Measurements from ENCODE around the gene SORT1. TPM values are rescaled to one million over a fixed set of nuclear protein-coding genes. Genes with fewer than 3 reads are reported as not detected.

Gene SORT1
- total RNA-seq, 6 experiments from 2014 or later: 51.6 to 78.4 (median 58.5) TPM

DNA sequence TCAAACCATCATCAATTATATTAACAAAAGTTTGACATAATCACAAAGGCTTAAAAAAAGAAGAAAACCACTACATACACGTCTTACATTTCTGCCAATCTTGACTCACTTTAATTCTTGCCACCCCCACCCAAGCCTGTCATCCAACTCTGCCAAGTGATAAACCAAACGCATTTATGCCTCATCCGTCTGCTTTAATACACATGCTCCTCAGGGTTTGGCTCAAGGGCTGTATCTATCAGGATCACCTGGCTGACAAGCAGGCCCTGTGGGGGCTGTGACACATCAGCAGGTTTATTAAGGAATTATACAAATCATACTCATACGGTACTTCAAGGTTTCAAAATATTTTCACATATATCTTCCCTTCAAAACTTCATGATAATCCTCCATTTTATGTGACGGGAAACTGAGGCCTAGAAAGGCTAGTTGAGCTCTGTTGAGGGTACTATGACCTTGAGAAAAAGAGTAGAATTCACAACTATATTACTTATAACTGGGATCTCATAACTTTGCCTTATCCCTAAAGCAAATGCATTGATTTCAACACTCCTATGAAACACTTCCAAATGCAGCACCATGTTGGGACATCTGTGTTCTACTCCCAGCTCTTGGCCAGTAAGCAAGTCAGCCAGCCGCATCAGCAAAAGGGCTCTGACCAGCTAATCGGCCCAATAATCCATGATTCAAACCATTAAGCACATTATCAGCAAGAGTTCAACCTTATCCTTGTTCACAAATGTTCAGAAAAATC lies 8.7 kb downstream of the SORT1 start:
- TF ChIP-seq, protein P1, sequence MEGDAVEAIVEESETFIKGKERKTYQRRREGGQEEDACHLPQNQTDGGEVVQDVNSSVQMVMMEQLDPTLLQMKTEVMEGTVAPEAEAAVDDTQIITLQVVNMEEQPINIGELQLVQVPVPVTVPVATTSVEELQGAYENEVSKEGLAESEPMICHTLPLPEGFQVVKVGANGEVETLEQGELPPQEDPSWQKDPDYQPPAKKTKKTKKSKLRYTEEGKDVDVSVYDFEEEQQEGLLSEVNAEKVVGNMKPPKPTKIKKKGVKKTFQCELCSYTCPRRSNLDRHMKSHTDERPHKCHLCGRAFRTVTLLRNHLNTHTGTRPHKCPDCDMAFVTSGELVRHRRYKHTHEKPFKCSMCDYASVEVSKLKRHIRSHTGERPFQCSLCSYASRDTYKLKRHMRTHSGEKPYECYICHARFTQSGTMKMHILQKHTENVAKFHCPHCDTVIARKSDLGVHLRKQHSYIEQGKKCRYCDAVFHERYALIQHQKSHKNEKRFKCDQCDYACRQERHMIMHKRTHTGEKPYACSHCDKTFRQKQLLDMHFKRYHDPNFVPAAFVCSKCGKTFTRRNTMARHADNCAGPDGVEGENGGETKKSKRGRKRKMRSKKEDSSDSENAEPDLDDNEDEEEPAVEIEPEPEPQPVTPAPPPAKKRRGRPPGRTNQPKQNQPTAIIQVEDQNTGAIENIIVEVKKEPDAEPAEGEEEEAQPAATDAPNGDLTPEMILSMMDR (IDR thresholded peaks at IDR 0.05): no peak
- H3K27me3 Mint-ChIP-seq (ENCODE audit: insufficient read depth): no peaks in the 10 kb centered on the region

DNA sequence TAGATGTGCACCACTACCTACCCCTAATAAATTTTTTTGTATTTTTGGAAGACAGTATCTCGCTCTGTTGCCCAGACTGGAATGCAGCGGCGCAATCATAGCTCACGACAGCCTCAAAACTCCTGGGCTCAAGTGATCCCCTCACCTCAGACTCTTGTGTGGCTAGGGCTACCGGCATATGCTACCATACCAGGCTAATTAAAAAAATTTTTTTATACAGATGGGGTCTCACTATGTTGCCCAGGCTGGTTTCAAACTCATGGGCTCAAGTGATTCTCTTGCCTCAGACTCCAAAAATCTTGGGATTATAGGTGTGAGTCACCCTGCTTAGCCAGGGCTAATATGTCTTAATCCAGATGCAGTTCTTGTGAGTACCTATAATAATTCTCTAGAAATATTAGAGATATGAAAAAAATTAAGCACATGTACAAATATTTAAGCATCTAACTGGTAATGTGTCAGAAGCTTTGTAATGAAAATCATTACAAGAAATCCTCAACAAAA lies 9.5 kb downstream of the SORT1 start:
- H3K4me3 Mint-ChIP-seq: no peak overlapping the region
- peaks cover 78% of the 10 kb centered on the region for H3K4me1 Mint-ChIP-seq (ENCODE audit: low read depth)
- H3K36me3 Mint-ChIP-seq (ENCODE audit: low read depth): peaks cover 19% of the 10 kb centered on the region
- TF ChIP-seq, protein P1 (IDR thresholded peaks at IDR 0.05): no peak
- peaks cover 7% of the 10 kb centered on the region; the same call in 1 of the 2 replicates for H3K9me3 Mint-ChIP-seq
- no peak for DNase-seq
- no peak overlapping the region for H3K27ac Mint-ChIP-seq
- H3K27me3 Mint-ChIP-seq (ENCODE audit: insufficient read depth): no peaks in the 10 kb centered on the region

More for the DNA sequence above, 8.7 kb downstream of the SORT1 start:
- H3K36me3 Mint-ChIP-seq (ENCODE audit: low read depth): peaks cover 17% of the 10 kb centered on the region
- H3K27ac Mint-ChIP-seq: no peak overlapping the region; the same call in 1 of the 2 replicates
- peaks cover 6% of the 10 kb centered on the region; the same call in 1 of the 2 replicates for H3K9me3 Mint-ChIP-seq
- no peak overlapping the region for H3K4me3 Mint-ChIP-seq
- DNase-seq: no peak
- H3K4me1 Mint-ChIP-seq (ENCODE audit: low read depth): peaks cover 78% of the 10 kb centered on the region

DNA sequence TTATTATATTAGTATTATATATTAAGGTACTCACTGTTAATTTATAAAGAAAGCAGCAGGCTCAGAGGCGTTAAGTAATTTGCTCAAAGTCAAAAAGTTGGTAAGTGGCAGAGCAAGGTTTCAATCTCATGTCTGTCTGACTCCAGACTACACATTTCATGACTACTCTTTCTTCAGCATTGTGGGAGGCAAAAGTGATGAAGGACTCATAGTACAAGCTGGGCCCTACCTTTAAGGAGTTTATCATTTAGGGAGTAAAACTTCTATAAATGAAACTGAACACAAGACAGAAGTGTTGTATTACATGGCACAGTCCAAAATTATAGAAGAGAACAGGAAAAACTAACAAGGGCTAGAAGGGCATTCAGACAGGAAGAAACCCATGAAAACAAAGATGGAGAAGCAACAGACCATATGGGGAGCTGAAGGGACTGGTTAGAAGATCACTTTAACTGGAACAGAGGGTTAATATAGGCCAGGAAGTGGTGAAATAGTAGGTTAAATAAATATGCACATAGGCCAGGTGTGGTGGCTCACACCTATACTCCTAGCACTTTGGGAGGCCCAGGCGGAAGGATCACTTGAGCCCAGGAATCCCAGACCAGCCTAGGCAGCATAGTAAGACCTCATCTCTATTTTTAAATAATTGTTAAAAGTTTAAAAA lies 11.5 kb downstream of the SORT1 start:
- peaks cover 7% of the 10 kb centered on the region; the same call in 1 of the 2 replicates for H3K9me3 Mint-ChIP-seq
- no peak overlapping the region for H3K4me3 Mint-ChIP-seq
- peaks cover 64% of the 10 kb centered on the region for H3K4me1 Mint-ChIP-seq (ENCODE audit: low read depth)
- H3K36me3 Mint-ChIP-seq (ENCODE audit: low read depth): peaks cover 19% of the 10 kb centered on the region
- TF ChIP-seq, protein P1 (IDR thresholded peaks at IDR 0.05): no peak
- no peaks in the 10 kb centered on the region for H3K27me3 Mint-ChIP-seq (ENCODE audit: insufficient read depth)
- DNase-seq: no peak
- H3K27ac Mint-ChIP-seq: no peak overlapping the region

DNA sequence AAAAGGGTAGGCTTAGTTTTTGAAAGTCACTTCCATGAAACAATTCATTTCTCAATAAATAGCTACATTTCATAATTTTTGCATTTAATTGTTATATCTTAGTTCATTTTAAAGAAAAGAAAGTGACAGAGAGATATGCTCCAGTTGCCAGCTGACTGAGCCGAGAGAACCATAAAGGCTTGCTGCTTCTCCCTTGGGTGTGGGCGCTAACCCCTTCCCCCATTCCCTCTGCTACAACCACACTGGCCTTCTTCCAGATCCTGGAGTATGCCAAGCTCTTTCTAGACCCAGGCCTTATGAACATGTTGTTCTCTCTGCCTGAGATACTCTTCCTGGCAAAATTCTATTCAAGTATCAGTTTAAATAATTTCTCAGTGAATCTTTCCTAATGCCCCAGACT lies 12.3 kb downstream of the SORT1 start:
- no peak overlapping the region for H3K27ac Mint-ChIP-seq
- H3K4me3 Mint-ChIP-seq: no peak overlapping the region
- H3K27me3 Mint-ChIP-seq (ENCODE audit: insufficient read depth): no peaks in the 10 kb centered on the region
- peaks cover 56% of the 10 kb centered on the region for H3K4me1 Mint-ChIP-seq (ENCODE audit: low read depth)
- H3K36me3 Mint-ChIP-seq (ENCODE audit: low read depth): peaks cover 19% of the 10 kb centered on the region
- peaks cover 7% of the 10 kb centered on the region; the same call in 1 of the 2 replicates for H3K9me3 Mint-ChIP-seq
- TF ChIP-seq, protein P1 (IDR thresholded peaks at IDR 0.05): no peak
- DNase-seq: no peak

DNA sequence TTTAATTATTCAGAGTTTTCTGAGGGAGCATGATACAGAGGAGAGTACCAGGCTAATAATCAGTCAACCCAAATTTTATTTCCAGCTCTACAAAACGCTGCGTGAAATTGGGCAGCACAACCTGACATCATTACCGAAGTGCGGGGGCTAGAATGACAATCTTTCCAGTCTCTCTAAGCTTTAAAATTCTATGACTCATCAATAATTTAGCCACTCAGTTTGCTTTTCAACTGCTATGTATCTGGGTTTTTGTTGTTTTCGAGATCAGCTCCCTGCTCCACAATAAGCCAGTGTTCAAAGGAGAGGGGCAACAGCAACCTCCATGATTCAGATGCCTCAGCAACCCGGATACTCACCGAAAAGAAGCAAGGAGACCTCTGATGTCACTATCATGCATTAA lies 13.9 kb downstream of the SORT1 start:
- H3K36me3 Mint-ChIP-seq (ENCODE audit: low read depth): peaks cover 15% of the 10 kb centered on the region
- H3K9me3 Mint-ChIP-seq: peaks cover 7% of the 10 kb centered on the region; the same call in 1 of the 2 replicates
- DNase-seq: no peak
- peak overlapping the region; percentile 16; the same call in 1 of the 2 replicates for H3K27ac Mint-ChIP-seq
- TF ChIP-seq, protein P1 (IDR thresholded peaks at IDR 0.05): no peak
- peaks cover 41% of the 10 kb centered on the region for H3K4me1 Mint-ChIP-seq (ENCODE audit: low read depth)
- no peak overlapping the region for H3K4me3 Mint-ChIP-seq
- H3K27me3 Mint-ChIP-seq (ENCODE audit: insufficient read depth): no peaks in the 10 kb centered on the region

All from HFFc6 (cell line).